IPS-18c (cell line): ENCODE results near the gene TMPRSS9.
"Not testable (repeated sequence)": the region's sequence is repeated elsewhere in the genome, so short reads cannot be mapped to it uniquely, and the experiment has no call there.

Experiments
- H3K4me3 ChIP-seq: 2 replicates; pipeline ENCODE4 v1.7.0; 2013; ENCODE audit warnings: low read depth, mild to moderate bottlenecking, low read length, moderate library complexity; ENCODE audit not compliant: insufficient read depth
- H3K9me3 ChIP-seq: one replicate; pipeline ENCODE4 v1.6.1; 2013; ENCODE audit warnings: mild to moderate bottlenecking, low read length, moderate library complexity; ENCODE audit not compliant: control insufficient read depth, insufficient read depth

TMPRSS9 gene

DNA sequence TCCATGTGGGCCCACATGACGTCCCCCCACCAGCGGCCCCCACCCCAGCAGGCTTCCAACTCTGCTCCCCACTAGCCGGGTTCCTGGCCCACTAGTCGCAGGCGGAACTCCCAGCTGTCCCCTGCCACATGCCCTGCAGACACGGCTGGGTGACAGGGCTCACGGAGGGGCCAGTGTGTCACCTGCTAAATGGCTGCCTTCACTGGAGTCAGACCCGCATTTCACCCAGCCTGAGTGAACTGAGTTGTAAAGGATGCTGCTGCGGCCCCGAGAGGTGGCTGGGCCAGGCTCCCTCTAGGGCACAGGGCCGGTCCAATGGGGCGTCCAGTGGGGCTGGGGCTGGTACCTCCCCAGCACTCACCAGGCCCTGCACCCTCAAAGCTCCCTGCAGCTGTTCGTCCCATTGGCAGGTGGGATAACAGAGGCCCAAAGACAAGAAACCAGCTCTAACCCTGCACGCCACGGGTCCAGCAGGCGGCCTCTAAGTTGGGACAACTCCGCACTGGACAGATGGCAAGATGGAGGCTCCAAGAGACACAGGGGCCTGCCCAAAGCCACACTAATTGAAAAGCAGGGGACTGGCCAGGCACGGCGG lies 93.5 kb downstream of the TMPRSS9 start:
- no peaks in the 10 kb centered on the region for H3K9me3 ChIP-seq
- no peak overlapping the region for H3K4me3 ChIP-seq

DNA sequence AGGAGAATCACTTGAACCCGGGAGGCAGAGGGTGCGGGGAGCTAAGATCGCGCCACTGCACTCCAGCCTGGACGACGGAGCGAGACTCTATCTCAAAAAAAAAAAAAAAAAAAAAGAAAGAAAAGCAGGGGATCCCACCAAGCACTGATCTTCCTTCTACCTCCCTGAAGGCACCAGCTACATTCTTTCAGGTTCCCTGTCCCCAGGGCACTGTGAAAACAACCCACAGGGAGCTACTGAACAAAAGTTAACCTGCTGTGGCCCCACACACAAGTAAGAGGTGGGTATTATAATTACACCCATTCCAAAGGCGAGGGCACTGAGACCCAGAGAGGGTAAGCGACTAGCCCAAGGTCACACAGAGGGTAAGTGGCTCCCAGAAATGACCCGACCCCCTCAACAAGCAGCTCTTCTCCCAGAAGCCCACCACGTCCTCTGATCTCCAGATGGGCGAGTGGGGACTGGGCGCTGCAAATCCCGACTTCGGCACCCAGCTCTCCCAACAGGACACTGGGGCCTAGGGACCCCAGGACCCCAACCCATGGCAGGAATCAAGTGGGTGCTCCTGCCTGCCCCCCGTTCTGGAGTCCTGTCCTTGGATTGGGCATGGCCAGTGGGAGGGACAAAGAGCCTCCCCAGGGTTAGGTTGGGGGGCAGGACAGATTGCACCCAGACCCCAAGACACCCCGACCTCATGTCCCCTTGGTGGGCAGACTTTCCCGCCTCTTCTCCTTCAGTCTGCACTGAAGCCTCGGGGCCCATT lies 94.3 kb downstream of the TMPRSS9 start:
- H3K4me3 ChIP-seq: no peak overlapping the region

DNA sequence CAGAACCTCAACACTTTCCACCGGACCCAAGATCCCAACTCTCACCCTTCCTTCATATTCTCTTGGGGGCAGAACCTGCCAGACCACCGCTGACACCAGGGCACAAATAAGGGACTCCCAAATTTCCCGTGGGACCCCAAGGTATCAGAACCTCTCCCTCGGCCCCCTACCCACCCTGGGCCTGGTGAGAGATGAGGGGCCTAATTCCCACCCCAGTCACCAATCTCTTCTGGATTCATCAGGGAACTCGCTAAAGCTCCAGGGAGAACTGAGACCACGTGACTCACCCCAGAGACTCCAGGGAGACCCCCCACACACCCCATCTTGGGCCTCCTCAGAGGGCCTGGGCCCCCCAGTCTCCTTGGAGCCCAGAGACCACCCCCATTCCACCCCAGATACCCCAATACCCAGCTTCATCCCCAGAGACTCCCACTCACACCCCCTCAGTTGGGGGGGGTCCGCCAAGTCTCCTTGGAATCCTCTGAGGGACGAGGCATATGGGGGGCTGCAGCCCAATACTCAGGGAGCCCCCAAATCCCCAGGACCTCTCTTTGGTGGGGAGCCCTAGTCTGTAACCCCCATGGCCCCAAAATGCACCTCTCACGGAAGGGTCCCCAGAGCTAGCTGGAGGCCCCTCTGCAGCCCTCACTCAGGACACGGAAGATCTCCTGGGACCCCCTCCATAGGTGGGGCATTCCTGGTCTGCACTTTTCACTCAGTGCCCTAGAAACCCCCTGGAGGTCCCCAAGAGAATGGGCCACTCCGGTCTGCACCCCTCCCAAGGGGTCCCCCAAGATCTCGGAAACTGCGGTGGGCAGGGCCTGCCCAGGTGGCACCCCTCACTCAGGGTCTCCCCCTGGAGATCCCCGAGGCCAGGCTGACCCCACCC lies 95.1 kb downstream of the TMPRSS9 start:
- Histone ChIP-seq H3K9me3 (no peaks in the 10 kb centered on the region), H3K4me3 (peak overlapping the region; percentile 77)

More for the DNA sequence above, 94.3 kb downstream of the TMPRSS9 start:
- H3K9me3 ChIP-seq: no peaks in the 10 kb centered on the region

DNA sequence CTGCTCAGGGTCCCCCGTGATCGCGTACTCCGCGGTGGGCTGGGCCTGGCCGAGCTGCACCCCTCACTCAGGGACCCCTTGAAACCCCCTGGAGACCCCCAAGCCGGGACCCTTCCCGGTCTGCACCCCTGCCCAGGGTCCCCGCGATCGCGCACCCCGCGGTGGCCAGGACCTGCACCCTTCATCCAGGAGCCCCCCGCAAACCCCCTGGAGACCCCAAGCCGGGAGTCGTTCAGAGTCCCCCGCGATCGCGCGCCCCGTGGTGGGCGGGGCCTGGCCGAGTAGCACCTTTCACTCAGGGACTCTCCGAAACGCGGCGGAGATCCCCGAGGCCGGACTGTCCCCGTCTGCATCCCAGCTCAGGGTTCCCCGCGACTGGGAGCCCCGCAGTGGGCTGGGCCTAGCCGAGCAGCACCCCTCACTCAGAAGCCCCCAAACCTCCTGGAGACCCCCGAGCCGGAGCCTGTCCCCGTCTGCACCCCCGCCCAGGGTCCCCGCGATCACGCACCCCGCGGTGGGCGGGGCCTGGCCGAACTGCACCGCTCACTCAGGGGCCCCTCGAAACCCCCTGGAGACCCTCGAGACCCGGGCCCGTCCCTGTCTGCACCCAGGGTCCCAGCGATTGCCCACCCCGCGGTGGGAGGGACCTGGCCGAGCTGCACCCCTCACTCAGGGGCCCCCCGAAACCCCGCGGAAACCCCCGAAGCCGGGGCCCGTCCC lies 95.9 kb downstream of the TMPRSS9 start:
- peak overlapping the region; percentile 77 for H3K4me3 ChIP-seq
- no peaks in the 10 kb centered on the region for H3K9me3 ChIP-seq

DNA sequence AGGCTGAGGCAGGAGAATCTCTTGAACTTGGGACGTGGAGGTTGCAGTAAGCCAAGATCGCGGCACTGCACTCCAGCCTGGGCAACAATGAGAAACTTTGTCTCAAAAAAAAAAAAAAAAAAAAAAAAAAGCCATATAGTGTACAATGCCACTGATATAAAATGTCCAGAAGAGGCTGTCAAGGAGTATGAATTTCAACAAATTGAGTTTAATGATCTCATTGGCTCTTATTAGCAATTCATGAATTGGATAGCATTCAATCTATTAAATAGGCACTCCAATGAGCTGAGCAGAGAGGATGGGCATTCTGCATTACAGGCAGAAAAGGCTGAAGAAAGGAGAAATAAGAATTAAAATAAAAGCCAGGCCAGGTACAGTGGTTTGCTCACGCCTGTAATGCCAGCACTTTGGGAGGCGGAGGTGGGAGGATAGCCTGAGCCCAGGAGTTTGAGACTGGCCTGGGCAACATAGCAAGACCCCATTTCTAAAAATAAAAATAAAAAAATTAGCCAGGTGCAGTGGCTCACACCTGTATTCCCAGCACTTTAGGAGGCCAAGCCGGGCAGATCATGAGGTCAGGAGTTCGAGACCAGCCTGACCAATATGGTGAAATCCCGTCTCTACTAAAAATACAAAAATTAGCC lies 97.5 kb downstream of the TMPRSS9 start:
- Histone ChIP-seq H3K9me3 (no peaks in the 10 kb centered on the region), H3K4me3 (0 out of 2 replicates have a peak overlapping the region, but pooled peaks have one; percentile 25)

DNA sequence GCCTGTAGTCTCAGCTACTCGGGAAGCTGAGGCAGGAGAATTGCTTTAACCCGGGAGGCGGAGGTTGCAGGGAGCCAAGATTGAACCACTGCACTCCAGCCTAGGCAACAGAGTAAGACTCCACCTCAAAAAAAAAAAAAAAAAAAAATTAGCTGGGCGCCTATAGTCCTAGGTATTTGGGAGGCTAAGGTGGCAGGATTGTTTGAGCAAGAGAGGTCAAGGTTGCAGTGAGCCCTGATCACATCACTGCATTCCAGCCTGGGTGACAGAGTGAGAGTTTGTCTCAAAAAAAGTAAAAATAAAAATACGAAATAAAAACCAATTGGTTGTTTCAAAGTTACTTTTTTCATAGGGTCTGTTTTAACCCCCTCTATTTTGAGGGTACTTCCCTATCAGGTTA lies 98.0 kb downstream of the TMPRSS9 start:
- H3K4me3 ChIP-seq: no peak overlapping the region

DNA sequence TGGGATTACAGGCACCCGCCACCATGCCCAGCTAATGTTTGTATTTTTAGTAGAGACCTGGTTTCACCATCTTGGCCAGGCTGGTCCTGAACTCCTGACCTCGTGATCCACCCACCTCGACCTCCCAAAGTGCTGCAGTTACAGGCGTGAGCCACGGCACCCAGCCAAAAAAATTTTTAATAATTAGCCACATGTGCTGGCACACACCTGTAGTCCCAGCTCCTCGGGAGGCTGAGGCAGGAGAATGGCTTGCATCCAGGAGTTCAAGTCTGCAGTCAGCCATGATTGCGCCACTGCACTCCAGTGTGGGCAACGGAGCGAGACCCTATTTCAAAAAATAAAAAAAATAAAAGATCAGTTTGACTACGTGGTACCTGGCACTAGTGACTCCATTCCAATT lies 98.7 kb downstream of the TMPRSS9 start:
- H3K9me3 ChIP-seq: not testable (repeated sequence)

More for the DNA sequence above, 98.0 kb downstream of the TMPRSS9 start:
- no peaks in the 10 kb centered on the region for H3K9me3 ChIP-seq

DNA sequence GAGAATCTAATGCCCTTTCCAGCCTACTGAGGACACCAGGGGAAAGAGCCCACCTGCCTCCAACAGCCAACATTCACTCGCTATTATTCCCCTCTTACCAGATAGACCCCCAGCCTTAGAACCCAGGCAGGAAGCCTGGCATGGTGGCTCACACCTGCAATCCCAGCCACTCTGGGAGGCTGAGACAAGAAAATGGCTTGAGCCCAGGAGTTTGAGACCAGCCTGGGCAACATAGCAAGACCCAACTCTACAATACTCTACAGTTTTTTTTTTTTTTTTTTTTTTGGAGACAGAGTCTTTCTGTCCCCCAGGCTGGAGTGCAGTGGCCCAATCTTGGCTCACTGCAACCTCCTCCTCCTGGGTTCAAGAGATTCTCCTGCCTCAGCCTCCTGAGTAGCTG lies 100.2 kb downstream of the TMPRSS9 start:
- Histone ChIP-seq H3K9me3 (no peaks in the 10 kb centered on the region), H3K4me3 (no peak overlapping the region)

More for the DNA sequence above, 98.7 kb downstream of the TMPRSS9 start:
- H3K4me3 ChIP-seq: not testable (repeated sequence)

DNA sequence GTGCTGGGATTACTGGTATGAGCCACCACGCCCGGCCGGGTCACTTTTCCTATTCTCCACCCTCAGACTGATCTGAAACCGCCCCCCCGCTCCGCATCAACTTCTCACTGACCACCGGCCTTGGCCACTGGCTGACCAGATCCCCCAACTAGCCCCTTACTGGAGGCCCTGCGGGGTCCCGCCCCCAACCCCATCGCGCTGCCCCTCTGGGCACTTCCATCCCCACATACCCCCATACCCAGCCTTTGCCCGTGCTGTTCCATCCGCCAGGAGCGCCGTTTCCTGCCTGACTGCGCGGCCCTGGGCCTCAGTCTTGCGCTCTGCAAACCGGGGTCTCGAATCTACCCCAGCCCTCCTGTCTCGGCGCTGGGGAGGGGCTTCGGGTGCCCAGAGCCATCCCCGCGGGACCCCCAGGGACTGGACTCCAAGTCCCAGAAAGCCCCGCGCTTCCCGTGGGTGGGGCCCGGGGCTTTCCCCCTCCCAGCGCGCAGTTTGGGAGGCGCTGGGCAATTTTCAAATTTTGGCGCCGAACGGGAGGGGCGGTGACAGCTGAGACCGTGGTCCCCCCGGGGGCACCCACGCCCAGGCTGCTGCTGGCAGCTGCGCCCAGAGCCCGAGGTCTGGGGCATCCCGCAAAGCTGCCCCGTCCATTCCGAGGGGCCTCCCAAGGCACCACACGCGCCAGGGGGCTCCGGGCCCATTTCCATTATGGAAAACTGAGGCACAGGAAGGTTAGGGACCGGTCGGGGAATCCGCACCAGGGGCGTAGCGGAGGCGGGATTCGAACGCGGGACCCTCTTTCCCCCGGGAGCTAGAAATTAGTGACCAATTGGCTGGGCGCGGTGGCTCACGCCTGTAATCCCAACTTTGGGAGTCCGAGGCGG lies 101.9 kb downstream of the TMPRSS9 start:
- Histone ChIP-seq H3K4me3 (peak overlapping the region; percentile 59), H3K9me3 (no peaks in the 10 kb centered on the region)

DNA sequence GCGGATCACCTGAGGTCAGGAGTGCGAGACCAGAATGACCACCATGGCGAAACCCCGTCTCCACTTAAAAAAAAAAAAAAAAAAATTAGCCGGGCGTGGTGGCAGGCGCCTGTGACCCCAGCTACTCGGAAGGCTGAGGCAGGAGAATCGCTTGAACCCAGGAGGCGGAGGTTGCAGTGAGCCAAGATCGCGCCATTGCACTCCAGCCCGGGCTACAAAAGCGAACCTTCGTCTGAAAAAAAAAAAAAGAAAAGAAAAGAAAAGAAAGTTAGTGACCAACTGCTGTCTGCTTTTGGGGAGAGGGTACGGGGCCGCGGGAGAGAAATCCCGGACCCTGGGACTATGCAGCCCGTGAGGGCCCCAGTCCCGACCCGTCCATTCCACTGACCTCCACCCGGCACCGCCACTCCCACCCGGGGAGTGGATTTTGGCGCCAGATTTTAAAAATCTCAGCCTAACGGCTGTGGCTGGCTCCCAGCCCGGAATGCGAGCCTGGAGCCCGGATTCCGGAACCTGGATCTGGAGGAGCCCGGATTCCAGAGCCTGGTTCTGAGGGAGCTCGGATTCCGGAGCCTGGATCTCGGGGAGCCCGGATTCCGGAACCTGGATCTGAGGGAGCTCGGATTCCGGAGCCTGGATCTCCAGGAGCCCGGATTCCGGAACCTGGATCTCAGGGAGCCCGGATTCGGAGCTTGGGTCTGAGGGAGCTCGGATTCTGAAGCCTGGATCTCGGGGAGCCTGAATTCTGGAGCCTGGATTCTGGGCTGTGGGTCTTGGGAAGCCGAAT lies 102.8 kb downstream of the TMPRSS9 start:
- Histone ChIP-seq H3K9me3 (no peaks in the 10 kb centered on the region), H3K4me3 (peak overlapping the region; percentile 59; the same call in 1 of the 2 replicates)

DNA sequence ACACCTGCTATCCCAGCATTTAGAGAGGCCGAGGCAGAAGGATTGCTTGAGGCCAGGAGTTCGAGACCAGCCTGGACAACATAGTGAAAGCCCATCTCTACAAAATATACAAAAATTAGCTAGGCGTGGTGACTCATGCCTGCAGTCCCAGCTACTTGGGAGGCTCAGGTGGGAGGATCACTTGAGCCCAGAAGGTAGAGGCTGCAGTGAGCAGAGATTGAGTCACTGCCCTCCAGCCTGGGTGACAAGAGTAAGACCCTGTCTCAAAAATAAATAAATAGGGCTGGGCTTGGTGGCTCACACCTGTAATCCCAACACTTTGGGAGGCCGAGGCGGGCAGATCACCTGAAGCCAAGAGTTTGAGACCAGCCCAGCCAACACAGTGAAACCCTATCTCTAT lies 103.6 kb downstream of the TMPRSS9 start:
- not testable (repeated sequence) for H3K4me3 ChIP-seq, H3K9me3 ChIP-seq

DNA sequence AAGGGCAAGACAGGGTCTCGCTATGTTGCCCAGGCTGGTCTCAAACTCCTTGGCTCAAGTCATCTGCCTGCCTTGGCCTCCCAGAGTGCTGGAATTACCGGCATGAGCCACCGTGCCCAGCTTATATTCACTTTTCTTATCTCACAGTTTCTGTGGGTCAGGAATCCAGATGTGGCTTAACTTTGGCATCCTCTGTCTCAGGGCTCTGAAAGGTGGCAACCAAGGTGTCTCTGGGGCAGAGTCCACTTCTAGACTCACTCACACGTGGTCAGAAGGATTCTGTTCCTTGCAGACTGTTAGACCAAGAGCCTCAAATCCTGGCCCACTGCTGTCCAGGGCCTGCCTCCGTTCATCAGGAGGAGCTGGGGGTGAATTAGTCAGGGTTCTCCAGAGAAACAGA lies 104.3 kb downstream of the TMPRSS9 start:
- no peak overlapping the region for H3K4me3 ChIP-seq
- H3K9me3 ChIP-seq: no peaks in the 10 kb centered on the region

DNA sequence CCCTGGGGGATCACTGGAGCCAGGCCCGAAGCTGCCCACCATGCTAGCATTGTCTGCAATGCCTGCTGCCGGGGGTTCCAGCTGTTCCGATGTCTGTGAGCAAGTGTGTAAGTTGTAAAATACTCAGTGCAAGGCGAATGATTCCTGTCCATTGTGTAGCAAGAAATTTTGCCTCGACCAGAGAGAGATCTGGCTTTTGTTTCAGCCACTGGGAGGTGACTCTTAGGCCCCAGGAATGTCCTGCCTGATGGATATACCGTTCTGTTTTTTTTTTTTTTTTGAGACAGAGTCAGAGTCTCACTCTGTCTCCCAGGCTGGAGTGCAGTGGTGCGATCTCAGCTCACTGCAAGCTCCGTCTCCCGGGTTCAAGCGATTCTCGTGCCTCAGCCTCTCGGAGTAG lies 108.5 kb downstream of the TMPRSS9 start:
- H3K9me3 ChIP-seq: no peaks in the 10 kb centered on the region
- H3K4me3 ChIP-seq: no peak overlapping the region

DNA sequence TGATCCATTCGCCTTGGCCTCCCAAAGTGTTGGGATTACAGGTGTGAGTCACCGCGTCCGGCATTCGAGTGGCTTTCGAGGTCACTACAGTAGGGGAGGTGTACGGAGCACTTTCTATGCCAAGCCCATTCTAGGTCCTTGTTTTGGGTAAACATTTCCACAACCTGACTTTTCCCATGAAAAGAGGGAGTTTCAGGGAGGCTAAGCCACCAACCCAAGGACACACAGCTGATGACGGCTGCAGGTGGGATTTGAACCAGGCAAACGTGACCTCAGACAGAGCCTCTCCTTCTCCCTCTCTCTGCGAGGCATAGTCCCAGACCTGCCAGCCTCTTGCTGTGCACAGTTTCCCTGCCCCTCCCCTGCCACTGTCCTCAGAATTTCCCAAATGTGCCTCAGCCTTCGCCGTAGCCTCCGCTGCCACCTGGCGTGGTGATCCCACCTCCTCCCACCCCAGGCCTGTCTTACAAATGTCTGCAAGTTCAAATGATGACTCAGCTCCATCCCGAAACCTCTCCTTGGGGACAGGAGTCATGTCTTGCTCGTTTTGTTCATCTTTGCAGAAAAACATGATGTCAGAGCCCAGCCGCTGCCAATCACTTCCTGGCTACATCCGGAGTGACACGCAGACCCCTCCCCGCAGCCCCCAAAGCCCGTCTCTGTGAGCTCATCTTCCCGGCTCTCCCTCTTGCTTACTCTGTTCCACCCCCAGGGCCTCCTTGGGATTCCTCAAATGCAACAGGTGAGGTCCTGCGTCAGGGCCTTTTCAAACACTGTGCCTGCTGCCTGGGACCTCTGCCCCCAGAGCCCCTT lies 109.2 kb downstream of the TMPRSS9 start:
- no peak overlapping the region for H3K4me3 ChIP-seq
- no peaks in the 10 kb centered on the region for H3K9me3 ChIP-seq

DNA sequence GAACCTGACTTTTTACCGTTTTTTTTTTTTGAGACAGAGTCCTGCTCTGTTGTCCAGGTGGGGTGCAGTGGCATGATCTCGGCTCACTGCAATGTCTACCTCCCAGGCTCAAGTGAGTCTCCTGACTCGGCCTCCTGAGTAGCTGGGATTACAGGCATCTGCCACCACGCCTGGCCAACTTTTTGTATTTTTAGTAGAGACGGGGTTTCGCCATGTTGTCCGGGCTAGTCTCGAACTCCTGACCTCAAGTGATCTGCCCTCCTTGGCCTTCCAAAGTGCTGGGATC lies 109.8 kb downstream of the TMPRSS9 start:
- not testable (repeated sequence) for H3K9me3 ChIP-seq, H3K4me3 ChIP-seq
